Measurements from ENCODE around the gene CENPT.

Gene CENPT

GRCh38 chr16:67883146-67883871, 35.8 kb upstream of the CENPT start:
- TF ChIP-seq POLR2A (IDR thresholded peaks at IDR 0.05; ENCODE audit: extremely low read depth, insufficient read length) (no peak), CTCF (IDR thresholded peaks at IDR 0.05; ENCODE audit: low read depth, low read length) (no peak), MAX (IDR thresholded peaks at IDR 0.05; ENCODE audit: low read depth, low read length) (no peak)
- DNase-seq (ENCODE audit: low read depth) = no peak
- no peak overlapping the region for H3K4me3 ChIP-seq (ENCODE audit: low read depth, low read length)

- no peak for DNase-seq (ENCODE audit: low read depth)
- no peak for TF ChIP-seq MAX (IDR thresholded peaks at IDR 0.05; ENCODE audit: low read depth, low read length)
- TF ChIP-seq CTCF (IDR thresholded peaks at IDR 0.05; ENCODE audit: low read depth, low read length) = no peak
- no peak for TF ChIP-seq POLR2A (IDR thresholded peaks at IDR 0.05; ENCODE audit: extremely low read depth, insufficient read length)
- TF ChIP-seq MYC (IDR thresholded peaks at IDR 0.05; ENCODE audit: low read depth, low read length) = no peak
- no peak overlapping the region for H3K4me3 ChIP-seq (ENCODE audit: low read depth, low read length)
These were observed 35.1 kb upstream of the CENPT start for GRCh38 chr16:67882374-67883145.

GRCh38 chr16:67881621-67882161, 34.2 kb upstream of the CENPT start:
- TF ChIP-seq MYC (IDR thresholded peaks at IDR 0.05; ENCODE audit: low read depth, low read length) = no peak
- TF ChIP-seq MAX (IDR thresholded peaks at IDR 0.05; ENCODE audit: low read depth, low read length) = no peak
- no peak for TF ChIP-seq POLR2A (IDR thresholded peaks at IDR 0.05; ENCODE audit: extremely low read depth, insufficient read length)
- TF ChIP-seq CTCF (IDR thresholded peaks at IDR 0.05; ENCODE audit: low read depth, low read length) = no peak
- H3K4me3 ChIP-seq (ENCODE audit: low read depth, low read length) = no peak overlapping the region
- no peak for DNase-seq (ENCODE audit: low read depth)

- no peak for DNase-seq (ENCODE audit: low read depth)
These were observed 33.1 kb upstream of the CENPT start for GRCh38 chr16:67880584-67880983.

GRCh38 chr16:67879936-67880335, 32.4 kb upstream of the CENPT start:
- DNase-seq (ENCODE audit: low read depth) = no peak
- no peak overlapping the region for H3K4me3 ChIP-seq (ENCODE audit: low read depth, low read length)
- TF ChIP-seq MAX (IDR thresholded peaks at IDR 0.05; ENCODE audit: low read depth, low read length) (no peak), POLR2A (IDR thresholded peaks at IDR 0.05; ENCODE audit: extremely low read depth, insufficient read length) (no peak), MYC (IDR thresholded peaks at IDR 0.05; ENCODE audit: low read depth, low read length) (no peak), CTCF (IDR thresholded peaks at IDR 0.05; ENCODE audit: low read depth, low read length) (no peak)

More at GRCh38 chr16:67880584-67880983, 33.1 kb upstream of the CENPT start:
- no peak overlapping the region for H3K4me3 ChIP-seq (ENCODE audit: low read depth, low read length)
- TF ChIP-seq POLR2A (IDR thresholded peaks at IDR 0.05; ENCODE audit: extremely low read depth, insufficient read length) (no peak), MYC (IDR thresholded peaks at IDR 0.05; ENCODE audit: low read depth, low read length) (no peak), CTCF (IDR thresholded peaks at IDR 0.05; ENCODE audit: low read depth, low read length) (no peak), MAX (IDR thresholded peaks at IDR 0.05; ENCODE audit: low read depth, low read length) (no peak)

All from NB4 (cell line).